ENCODE measurements around the gene RAB11FIP5.
"Not testable (repeated sequence)": the region's sequence is repeated elsewhere in the genome, so short reads cannot be mapped to it uniquely, and the experiment has no call there.

The RAB11FIP5 gene

DNA sequence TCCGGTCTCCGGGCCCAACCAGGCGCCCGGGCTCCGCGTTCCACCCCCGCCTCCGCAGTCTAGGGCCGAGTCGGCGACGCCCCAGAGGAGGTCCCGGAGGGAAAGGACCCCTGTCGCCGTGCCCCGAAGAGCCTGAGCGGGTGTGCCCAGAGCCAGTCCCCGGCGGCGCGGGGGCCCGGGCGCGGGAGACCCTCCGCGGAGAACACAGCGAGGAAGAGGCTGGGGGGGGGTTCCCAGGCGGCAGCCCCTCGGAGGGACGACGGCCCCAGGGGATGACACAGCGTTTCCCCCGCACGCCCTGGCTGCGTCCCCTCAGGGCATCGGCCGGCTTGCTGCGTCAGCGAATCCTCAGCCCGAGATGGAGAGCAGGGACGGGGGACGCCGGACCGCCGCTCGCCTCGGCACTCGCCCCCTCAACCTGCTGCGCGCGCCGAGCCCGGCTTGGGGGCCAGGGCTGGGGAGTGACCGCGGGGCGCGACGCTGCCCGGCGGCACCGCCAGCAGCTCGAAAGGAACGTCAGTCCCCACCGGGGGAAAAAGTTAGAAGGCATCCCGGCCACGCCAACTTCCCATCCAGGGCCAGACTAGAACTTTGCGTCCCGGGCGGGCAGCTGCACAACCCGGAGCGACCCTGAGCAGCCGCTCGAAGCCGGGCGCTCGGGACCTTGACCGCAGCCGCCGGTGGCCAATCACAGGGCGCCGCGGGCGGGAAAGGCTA lies 41.9 kb downstream of the RAB11FIP5 start:
- peak; percentile 78 for DNase-seq (ENCODE audit: low spot score)

DNA sequence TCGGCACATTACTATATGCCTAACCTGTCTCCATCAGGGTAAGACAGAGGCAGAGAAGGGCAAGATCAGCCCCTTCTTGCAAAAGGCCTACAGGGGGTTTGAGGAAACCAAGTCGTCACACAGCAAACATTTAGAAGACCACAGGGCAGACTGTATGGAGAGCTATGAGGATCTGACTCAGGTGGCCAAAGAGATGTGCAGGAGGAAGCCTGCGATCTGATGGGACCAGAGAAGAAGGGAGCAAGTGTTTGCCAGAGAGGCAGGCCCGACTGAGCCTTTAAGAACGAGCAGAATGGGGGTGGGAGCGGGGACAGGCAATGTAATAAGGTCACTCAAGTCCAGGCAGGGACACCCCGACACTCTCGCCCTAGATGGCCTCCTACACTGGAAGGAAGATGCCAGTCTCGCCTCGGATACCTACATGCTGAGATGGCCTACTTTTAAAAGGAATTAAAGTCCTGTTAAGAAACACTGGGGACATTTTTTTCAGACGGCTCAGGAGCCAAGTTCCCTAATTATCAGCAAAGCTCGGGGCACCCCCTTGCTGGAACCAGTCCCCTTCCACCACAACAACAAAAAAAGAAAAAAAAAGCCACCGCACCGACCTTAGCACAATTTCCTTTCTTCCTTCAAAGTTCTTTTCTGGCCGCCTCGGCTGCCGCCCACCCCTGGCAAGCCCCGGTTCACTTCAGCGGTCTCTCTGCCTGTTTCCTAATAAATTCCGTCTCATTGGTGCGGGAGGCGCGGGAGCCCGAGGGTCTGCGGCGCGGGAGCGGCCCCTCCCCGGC lies 42.7 kb downstream of the RAB11FIP5 start:
- no peak for DNase-seq (ENCODE audit: low spot score)

DNA sequence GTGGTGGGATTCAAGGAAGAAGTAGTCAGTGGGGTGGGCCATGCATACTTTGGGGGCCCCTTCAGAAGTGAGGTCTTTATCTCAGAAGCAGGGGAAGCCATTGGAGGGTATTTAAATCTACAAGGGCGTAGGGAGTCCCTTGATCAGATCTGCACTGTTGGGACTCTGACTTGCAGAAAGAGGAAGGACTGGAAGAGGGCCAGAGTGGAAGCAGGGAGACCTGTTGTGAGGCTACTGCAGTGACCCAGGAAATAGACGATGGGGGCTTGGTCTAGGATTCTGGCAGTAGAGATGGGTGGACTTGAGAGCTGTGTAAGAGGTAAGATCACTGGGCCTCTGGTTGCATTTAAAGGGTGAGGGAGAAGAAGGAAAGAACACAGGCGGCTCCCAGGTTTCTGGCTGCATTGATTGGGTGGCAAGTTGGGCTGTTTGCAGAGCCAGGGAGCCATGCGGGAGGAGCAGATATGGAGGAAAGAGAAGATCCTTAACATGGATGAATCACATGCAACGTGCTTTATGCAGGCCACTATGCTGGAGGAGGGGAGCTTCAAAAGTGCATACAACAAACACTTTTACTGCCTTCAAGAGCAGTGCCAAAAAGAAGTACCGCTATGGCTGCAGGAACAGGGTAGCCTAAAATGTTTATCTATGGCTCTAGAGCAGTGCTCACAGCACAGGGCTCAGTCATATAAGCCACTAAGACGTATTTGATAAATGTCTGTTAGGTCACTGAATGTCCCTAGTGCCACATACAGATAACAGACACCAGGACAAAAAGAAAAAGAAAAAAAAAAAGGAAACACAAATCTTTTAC lies 43.5 kb downstream of the RAB11FIP5 start:
- no peak for DNase-seq (ENCODE audit: low spot score)

DNA sequence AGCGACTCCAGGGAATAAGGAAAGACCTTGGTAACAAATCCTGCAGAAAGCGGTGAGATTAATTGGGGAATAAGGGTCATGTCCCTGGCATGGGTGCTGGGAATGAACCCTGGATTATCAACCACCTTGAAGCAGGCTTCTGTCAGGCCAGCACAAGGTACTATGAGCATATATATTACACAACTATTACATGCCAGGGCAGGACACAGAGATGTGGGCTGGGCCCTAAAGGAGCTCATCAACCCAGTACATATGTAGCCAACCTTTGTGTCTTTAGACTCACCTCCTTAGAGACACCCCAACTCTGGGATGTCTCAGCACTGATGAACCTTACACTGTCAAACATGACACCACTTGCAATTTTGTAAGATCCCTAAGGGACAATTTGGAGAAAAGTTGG lies 44.6 kb downstream of the RAB11FIP5 start:
- DNase-seq (ENCODE audit: low spot score), result no peak

DNA sequence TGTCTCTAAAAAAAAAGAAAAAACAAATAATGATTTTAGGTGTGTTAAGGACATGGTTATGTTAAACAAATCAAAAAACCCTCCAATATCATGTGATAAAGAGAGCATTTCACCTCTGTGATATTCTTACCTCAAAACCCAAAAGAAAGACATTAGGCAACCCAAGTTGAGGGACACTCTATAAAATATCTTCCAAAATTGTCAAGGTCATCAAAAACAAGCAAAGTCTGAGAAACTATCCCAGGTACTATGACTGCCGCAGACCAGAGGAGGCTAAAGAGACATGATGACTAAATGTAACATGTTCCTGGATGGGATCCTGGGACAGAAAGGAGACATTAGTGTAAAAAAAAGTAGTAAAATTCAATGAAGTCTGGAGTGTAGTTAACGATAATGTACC lies 45.7 kb downstream of the RAB11FIP5 start:
- DNase-seq (ENCODE audit: low spot score), result no peak

DNA sequence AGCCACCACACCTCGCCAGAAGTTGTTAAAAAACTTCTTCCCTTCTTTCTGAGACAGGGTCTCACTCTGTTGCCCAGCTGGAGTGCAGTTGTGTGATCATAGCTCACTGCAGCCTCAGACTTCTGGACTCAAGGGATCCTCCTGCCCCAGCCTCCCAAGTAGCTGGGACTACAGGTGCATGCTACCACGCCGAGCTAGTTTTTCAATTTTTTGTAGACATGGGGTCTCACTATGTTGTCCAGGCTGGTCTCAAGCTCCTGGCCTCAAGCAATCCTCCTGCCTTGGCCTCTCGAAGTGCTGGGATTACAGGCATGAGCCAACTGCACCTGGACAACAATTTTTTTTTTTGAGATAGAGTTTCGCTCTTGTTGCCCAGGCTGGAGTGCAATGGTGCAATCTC lies 47.7 kb downstream of the RAB11FIP5 start:
- not testable (repeated sequence) for DNase-seq (ENCODE audit: low spot score)

DNA sequence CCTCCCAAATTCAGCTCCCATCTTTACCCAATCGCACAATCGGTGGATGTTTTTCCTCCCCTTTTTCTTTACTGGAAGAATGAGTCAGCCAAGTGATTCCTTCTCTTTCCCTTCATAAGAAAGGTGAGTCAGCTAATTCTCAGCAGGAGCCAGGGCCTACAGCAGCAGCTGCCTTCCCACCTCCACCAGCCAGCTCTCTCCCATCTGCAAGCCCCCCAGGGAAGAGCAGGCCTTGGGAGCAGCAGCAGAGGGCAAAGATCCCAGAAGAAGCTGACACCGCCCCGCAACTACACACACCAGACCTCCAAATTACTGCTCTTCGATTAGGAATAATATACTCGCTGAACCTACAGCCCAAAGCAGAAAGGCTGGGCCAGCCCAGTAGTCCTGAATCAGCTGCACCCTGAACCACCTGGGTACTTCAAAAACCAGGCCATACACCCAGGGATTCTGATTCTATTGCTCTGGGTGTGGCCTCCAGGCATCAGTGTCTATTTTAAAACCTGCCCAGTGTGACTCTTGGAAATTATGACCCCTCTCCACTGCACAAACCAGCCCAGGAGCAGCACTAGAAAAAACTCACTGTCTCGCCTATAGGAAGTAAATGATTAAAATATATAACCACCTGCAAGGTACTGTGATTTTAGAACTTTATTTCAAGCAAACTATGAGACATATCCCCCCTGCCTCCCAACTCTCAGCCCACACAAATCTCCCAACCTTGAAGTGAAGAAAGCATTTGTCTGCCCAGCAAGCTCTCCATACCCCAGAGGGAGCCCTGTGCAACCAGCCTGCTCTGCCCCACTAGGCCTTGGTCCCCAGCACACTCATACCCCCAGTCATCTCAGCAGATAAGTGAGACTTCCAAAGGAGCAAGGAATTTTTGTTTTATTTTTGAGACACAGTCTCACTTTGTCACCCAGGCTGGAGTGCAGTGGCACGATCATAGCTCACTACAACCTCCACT lies 48.6 kb downstream of the RAB11FIP5 start:
- DNase-seq (ENCODE audit: low spot score), result no peak

DNA sequence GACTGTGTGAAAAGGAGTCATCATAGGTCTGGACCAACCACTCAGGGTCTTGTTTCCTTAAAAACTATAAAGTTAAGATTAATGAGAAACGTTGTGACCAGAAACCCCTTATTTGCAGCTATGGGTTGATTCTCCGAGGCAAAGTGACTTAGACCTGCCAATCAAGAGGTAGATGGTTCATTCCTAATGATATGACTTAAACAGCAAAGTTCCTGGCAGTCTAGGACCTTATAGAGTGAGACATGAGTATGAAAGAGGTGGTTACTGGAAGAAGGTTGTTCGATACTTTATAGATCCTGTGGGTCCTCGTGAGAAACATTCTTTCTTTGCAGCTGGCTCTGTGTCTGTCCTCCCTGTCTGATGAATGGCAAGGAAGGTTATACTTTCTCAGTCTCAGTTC lies 49.3 kb downstream of the RAB11FIP5 start:
- no peak for DNase-seq (ENCODE audit: low spot score)

DNA sequence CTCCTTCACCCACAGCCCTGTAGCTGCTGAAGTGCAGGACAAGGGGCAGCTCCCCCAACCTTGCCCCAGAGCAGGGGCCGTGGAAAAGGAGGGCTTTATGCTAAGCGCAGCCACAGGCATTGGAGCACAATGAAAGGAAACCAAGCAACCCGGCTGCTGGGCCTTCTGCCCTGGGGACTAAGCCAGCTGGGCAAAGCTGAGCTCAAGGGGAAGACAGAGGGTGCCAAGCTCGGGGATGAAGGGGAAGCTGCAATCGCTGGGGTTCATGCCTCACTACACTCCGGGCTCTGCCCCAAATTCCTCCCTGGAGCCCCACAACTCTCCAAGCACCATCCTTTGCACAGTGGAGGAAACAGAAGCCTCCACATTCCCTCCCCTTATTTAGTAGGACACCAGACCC lies 53.6 kb downstream of the RAB11FIP5 start:
- no peak for DNase-seq (ENCODE audit: low spot score)

DNA sequence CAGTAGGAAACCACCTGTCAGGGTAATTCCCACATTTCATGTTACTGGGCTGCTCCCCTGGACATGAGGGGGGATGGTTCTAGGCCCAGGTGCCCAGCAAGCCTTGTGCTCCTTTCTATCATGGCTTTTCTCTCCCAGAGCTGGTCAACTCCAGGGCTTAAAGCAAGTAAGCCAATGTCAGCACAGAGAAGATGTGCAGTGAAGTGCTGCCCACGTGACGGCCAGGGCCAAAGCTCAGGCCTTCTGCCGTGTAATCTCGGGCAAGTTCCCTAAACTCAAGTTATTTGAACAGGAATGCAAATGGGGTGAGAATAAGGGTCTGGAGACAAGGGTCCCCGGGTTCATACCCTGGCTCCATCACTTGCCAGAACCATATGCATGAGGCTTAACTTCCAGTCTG lies 57.8 kb downstream of the RAB11FIP5 start:
- DNase-seq (ENCODE audit: low spot score), result no peak

DNA sequence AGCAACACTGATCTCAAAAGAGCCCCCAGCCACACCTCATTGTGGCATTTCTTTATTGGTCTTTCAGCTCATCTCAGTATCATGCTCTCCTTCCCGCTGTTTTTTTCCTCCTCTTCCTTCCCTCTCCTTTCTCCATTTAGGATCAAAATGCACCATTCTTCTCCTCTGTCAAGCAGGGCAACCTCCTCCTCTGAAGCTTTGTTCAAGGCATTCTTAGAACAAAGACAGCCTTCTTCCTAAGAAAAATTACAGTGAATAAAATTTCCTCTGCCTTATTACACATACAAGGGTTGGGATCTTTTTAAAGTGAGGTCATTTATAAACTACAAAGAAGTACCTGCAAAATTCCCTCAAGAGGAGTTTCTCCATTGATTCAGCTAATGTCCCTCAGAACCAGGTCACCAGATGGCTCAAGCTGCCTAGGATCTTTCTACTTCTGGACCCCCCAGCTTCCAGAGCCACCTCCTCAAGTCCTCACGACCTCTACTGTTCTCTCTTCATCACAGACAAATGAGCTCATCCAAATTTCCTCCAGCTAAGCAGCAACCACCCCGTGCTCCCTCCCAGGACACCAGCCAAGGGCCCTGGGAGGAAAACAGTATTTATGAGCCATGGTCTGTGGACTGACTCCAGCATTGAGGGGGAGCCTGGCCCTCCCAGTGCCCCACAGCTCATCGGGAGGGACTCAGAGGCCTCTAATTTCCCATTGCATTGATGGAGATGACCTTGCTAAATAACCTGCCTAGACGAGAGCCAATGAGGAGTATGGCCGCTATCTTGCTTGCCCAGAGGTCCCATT lies 59.2 kb downstream of the RAB11FIP5 start:
- DNase-seq (ENCODE audit: low spot score), result no peak

DNA sequence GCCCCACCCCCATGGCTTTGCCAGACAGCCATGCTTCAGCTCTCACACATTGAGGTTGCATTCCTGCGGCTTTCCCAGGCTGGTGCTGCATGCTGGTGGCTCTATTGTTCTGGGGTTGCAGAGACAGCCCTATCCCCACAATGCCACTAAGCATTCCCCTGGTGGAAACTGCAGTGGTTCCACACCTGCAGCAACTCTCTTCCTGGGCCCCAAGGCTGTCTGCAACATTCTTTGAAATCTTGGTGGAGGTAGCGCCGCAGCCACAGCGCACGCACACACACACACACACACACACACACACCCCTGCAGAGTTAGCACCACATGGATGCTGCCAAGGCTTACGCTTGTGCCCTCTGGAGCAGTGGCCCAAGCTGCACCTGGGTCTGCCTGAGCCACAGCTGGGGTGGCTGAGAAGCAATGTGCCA lies 62.6 kb downstream of the RAB11FIP5 start:
- no peak for DNase-seq (ENCODE audit: low spot score)

DNA sequence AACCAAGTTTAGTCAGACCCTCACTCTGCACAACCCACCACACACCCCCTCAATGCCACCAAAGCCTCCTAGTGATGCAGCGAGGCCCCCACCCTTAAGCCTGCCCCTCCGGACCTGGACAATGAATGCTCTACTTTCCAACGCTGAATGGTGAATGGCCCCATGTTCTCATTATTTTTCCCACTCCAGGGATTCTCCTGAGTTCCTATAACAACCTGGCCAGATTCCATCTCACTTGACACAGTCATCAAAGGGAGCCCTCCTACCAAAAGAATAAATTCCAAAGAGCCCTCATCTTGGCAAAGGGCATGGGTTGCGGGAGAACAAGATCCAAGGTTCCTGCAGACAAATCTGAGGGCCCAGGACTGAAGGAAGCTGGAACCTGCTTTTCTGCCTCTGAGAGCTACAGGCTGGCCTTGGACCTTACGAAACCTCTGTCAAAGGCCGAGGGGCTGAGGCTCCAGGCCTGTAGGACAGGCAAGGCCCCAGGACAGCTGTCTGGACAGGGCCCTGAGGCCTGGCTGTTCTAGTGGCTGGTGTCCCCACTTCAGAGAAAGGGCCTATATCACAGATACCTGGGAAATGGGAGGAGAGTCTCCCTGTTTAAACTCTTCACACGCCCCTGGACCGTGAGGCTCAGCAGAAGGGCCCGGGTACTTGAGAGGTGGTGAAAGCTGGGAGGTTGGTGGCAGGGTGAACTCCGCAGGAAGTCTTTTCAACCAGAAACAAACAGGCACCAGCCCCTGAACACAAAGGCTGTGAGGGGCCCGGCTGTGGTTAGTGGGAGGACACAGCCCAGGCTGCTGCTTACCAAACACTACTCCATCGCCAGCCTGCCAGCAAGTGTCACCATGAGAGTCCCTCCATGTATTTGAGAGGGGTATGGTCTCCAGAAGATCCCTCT lies 68.6 kb downstream of the RAB11FIP5 start:
- no peak for DNase-seq (ENCODE audit: low spot score)

DNA sequence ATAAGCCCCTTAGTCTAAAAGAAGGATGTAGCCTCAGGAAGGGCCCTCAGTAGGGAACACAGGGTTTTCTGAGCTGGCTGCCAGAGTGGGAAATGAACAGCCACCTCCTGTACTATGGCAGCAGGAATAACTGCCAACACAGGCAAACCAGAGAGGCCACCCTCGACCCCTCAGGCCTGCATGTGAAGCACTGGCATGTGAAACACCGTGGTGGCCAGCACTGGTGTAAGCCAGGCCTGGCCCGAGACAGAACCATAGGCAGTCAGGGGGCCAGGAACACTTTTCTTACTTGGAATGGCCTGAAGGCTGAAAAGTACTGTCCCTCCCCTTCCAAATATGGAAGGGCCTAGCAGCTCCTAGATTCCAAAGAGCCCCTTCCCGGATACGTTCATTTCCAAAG lies 69.5 kb downstream of the RAB11FIP5 start:
- no peak for DNase-seq (ENCODE audit: low spot score)

DNA sequence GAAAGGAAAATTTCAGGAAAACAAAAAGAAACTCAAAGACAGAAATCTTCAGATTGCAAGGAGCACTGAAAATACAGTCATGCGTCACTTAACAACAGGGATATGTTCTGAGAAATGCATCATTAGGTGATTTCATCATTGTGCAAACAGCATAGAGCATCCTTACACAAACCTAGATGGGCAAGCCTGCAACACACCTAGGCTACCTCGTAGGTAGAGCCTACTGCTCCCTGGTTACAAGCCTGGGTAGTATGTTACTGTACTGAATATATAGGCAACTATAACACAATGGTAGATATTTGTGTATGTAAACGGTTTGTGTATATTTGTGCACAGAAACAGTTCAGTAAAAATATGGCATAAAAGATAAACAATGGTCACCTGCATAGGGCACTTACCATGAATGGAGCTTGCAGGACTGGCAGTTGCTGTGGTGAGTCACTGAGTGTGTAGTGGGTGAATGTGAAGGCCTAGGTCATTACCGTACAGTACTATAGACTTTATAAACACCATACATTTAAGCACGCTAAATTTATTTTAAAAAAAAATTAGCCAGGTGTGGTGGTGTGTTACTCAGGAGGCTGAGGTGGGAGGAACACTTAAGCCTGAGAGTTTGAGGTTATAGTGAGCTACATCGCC lies 74.7 kb downstream of the RAB11FIP5 start:
- no peak for DNase-seq (ENCODE audit: low spot score)

DNA sequence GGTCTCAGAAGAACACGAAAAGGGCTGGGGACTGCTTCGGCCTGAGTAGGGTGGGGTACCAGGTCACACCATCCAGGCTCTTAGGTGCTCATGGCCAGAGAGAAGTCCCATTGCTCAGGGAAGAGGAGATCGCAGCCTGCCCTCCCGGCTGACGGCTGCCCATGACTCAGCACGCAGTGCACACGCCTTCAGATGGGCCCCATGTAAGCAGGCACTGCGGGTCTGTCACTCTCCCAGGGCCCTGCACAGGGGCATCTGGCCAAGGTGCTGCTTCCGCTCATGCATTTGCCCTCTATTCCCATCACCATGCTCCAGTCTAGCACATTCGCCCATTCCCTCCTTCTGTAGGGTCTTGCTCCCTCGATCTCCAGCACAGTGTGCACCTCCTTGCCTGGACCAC lies 76.0 kb downstream of the RAB11FIP5 start:
- DNase-seq (ENCODE audit: low spot score), result no peak

DNA sequence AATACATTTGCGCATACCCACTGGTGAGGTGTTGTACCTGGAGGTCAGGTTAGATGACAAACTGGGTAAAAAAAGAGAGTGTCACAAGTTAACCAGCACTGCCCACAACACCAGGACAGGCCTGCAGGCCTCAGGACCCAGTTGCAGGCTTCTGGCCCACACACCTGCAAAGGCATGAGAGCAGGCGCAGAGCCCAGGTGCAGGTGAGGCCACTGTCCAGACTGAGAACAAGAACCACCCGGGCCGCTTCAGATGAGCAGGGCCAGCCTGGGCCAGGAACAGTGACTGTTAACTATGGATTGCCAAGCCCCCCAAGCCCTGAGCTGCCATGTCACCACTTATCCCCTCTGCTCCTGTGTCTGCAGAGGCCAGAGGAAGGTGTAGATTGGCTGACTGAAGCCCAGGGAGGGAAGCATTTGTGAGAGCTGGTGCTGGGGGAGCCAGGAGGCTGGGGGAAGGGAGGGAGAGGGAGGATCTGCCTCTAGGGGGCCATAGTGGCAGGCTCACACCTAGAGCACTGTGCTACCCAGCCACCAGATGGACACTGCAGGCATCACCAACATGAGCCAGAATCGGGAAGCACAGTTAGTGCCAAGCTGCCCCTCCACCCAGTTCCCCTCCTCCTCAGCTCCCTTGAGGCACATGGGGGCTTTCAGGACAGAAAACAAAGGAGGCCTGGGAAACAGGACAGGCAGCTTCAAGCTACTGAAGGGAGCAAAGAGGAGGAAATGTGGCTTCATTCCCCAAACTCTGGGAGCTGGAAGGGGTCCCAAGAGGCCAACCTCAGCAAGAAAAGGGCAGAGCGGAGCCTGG lies 76.6 kb downstream of the RAB11FIP5 start:
- DNase-seq (ENCODE audit: low spot score), result no peak

DNA sequence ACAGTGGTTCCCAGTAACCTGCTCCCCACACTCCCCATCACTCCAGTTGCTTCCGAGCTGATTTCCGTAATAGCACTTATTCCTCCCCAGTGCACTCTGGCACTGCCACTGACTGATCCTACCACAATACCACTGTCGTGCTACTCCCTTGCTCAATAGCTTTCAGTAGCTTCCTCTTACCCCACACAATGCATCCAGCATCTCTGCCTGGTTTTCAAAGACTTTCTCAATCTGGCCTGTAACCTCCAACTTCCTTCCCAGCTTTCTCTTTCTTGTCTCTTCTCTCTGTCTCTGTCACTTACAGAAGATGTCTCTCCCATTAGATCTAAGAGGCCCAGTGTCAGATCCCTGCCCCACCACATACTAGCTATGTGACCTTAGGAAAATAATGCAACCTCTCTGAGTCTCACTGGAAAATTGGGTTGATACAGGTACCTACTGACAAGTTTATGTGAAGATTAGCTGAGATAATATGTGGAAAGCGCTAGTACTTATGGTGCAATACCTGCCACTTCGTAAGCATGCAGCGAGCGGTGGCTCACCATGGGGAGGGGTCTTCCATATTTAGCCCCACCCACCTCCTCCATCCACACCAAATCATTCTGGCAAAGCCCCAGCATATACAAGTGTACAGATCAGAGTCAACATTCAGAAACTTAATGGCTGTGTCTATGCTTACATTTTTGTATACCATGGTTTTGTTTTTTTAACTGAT lies 77.9 kb downstream of the RAB11FIP5 start:
- DNase-seq (ENCODE audit: low spot score), result no peak
